ENCODE results near the gene ERI3. TPM values are rescaled to one million over a fixed set of nuclear protein-coding genes. Genes with fewer than 3 reads are reported as not detected.

Gene ERI3
- total RNA-seq, 2 donors from 2014 or later: 71.9 to 92.1 TPM

DNA sequence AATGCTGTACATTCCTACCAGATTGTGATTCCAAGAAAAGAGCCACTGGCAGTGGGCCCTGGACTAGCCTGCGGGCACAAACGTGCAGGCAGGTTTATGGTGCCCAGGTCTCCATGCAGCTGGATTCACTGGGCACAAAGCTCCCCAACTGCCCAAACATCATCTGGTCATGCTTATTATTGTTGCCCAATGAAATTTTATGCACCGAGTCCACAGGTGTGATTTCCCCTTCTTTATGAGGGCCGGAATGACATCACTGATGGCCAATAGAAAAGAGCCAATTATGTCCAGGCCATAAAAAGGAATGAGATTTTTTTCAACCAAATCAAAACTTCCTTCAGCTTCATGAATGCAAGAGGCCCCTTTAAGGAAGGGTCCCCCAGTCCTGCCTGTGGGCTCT, 66.2 kb downstream of the ERI3 start:
- Histone ChIP-seq H3K4me3 (ENCODE audit: low read length) (no peak overlapping the region), H3K27me3 (ENCODE audit: control insufficient read depth, insufficient read depth, low read length, poor library complexity, severe bottlenecking) (no peaks in the 10 kb centered on the region), H3K9me3 (ENCODE audit: control insufficient read depth, low read length) (no peaks in the 10 kb centered on the region), H3K27ac (ENCODE audit: low read depth, low read length) (no peak overlapping the region), H3K36me3 (ENCODE audit: control insufficient read depth, insufficient read depth, low read length) (peaks cover 43% of the 10 kb centered on the region), H3K4me1 (ENCODE audit: control insufficient read depth, insufficient read depth, low read length) (peaks cover 10% of the 10 kb centered on the region), H3K9ac (ENCODE audit: extremely low read depth, low read length, poor library complexity, severe bottlenecking) (no peak overlapping the region)
- no peak for TF ChIP-seq CTCF (conservative IDR thresholded peaks at IDR 0.05)
- Mint-ChIP-seq H3K4me1 (peaks cover 31% of the 10 kb centered on the region), H3K27ac (no peak overlapping the region), H3K27me3 (ENCODE audit: insufficient read depth) (no peaks in the 10 kb centered on the region), H3K9me3 (no peaks in the 10 kb centered on the region), H3K36me3 (ENCODE audit: low read depth) (peaks cover 34% of the 10 kb centered on the region), H3K4me3 (no peak overlapping the region)
- WGBS, 2 experiments (ENCODE audit: insufficient coverage in 1 of 2, insufficient read length in 1 of 2): 96 to 100% methylated on average over 4 of the region's 4 CpGs
- no peak for DNase-seq

- peaks cover 29% of the 10 kb centered on the region for H3K36me3 Mint-ChIP-seq (ENCODE audit: low read depth)
- H3K4me3 ChIP-seq (ENCODE audit: low read length): no peak overlapping the region
- H3K9me3 Mint-ChIP-seq: no peaks in the 10 kb centered on the region
- H3K9me3 ChIP-seq (ENCODE audit: control insufficient read depth, low read length): no peaks in the 10 kb centered on the region
- H3K27ac Mint-ChIP-seq: no peak overlapping the region
- no peak overlapping the region for H3K9ac ChIP-seq (ENCODE audit: extremely low read depth, low read length, poor library complexity, severe bottlenecking)
- TF ChIP-seq CTCF (conservative IDR thresholded peaks at IDR 0.05): no peak
- H3K4me3 Mint-ChIP-seq: no peak overlapping the region
- H3K27me3 ChIP-seq (ENCODE audit: control insufficient read depth, insufficient read depth, low read length, poor library complexity, severe bottlenecking): no peaks in the 10 kb centered on the region
- no peak for DNase-seq
- H3K27me3 Mint-ChIP-seq (ENCODE audit: insufficient read depth): no peaks in the 10 kb centered on the region
- no peaks in the 10 kb centered on the region for H3K4me1 ChIP-seq (ENCODE audit: control insufficient read depth, insufficient read depth, low read length)
- H3K4me1 Mint-ChIP-seq: peaks cover 16% of the 10 kb centered on the region
- no peak overlapping the region for H3K27ac ChIP-seq (ENCODE audit: low read depth, low read length)
- H3K36me3 ChIP-seq (ENCODE audit: control insufficient read depth, insufficient read depth, low read length): peaks cover 46% of the 10 kb centered on the region
- WGBS, 2 experiments (ENCODE audit: insufficient coverage in 1 of 2, insufficient read length in 1 of 2): 95 to 100% methylated on average over 2 of the region's 2 CpGs
Measured at GRCh38 chr1:44284184-44284583, 70.9 kb downstream of the ERI3 start.

DNA sequence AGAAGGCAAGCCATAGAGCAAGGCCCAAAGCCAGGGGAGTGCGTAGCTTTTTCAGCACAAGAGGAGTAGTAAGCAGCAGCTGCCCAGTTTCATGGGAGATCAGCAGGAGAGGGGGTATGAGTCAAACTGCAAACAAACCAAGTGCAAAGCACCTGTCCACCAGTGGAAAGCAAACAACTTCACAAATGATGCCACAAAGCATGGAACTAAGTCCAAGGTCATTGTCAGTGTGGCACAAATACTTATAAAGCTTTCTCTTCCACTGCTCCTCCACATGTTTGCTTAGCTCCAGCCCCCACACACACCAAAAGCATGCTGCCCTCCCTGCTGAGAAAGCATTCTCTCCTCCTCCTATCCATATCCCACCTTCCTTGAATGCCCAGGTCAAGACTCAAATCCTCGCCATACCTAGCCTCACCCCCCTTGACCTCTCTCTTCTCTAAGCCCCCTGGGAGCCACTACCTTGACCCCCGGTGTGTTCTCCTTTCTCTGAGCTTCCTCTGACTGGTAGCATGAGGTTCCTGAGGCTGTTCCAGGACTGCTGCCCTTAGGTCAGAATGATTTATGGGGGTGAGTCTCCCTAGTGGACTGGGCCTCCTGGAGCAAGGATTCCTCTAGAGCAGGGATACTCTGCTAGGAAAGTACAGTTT, 71.4 kb downstream of the ERI3 start:
- TF ChIP-seq CTCF (conservative IDR thresholded peaks at IDR 0.05): no peak
- Mint-ChIP-seq H3K4me3 (no peak overlapping the region), H3K9me3 (no peaks in the 10 kb centered on the region), H3K36me3 (ENCODE audit: low read depth) (peaks cover 31% of the 10 kb centered on the region), H3K27ac (no peak overlapping the region), H3K4me1 (peaks cover 16% of the 10 kb centered on the region), H3K27me3 (ENCODE audit: insufficient read depth) (no peaks in the 10 kb centered on the region)
- 90 to 92% methylated on average over 2 to 3 of the region's 3 CpGs for WGBS, 2 experiments (ENCODE audit: insufficient coverage in 1 of 2, insufficient read length in 1 of 2)
- DNase-seq: no peak
- no peak overlapping the region for H3K27ac ChIP-seq (ENCODE audit: low read depth, low read length)
- H3K9ac ChIP-seq (ENCODE audit: extremely low read depth, low read length, poor library complexity, severe bottlenecking): no peak overlapping the region
- no peaks in the 10 kb centered on the region for H3K9me3 ChIP-seq (ENCODE audit: control insufficient read depth, low read length)
- no peaks in the 10 kb centered on the region for H3K27me3 ChIP-seq (ENCODE audit: control insufficient read depth, insufficient read depth, low read length, poor library complexity, severe bottlenecking)
- peaks cover 44% of the 10 kb centered on the region for H3K36me3 ChIP-seq (ENCODE audit: control insufficient read depth, insufficient read depth, low read length)
- H3K4me3 ChIP-seq (ENCODE audit: low read length): no peak overlapping the region
- H3K4me1 ChIP-seq (ENCODE audit: control insufficient read depth, insufficient read depth, low read length): no peaks in the 10 kb centered on the region

All from endodermal cell (in vitro differentiated cells).